Measurements from ENCODE around the gene MXD1.

The MXD1 gene

GRCh38 chr2:69954084-69954483 is 39.2 kb downstream of the MXD1 start:
- no peak for DNase-seq (ENCODE audit: low read depth)
- TF ChIP-seq CTCF (IDR thresholded peaks at IDR 0.05; ENCODE audit: low read depth, low read length, missing control alignments): no peak
- H3K4me3 ChIP-seq (ENCODE audit: low read depth, low read length): no peak overlapping the region

- no peak overlapping the region for H3K4me3 ChIP-seq (ENCODE audit: low read depth, low read length)
- TF ChIP-seq CTCF (IDR thresholded peaks at IDR 0.05; ENCODE audit: low read depth, low read length, missing control alignments): no peak
- no peak for DNase-seq (ENCODE audit: low read depth)
Observed at GRCh38 chr2:69955029-69955428, 40.1 kb downstream of the MXD1 start.

- TF ChIP-seq CTCF (IDR thresholded peaks at IDR 0.05; ENCODE audit: low read depth, low read length, missing control alignments): no peak
- no peak for DNase-seq (ENCODE audit: low read depth)
- no peak overlapping the region for H3K4me3 ChIP-seq (ENCODE audit: low read depth, low read length)
Observed at GRCh38 chr2:69956475-69956979, 41.6 kb downstream of the MXD1 start.

- TF ChIP-seq CTCF (IDR thresholded peaks at IDR 0.05; ENCODE audit: low read depth, low read length, missing control alignments): no peak
- no peak for DNase-seq (ENCODE audit: low read depth)
- no peak overlapping the region for H3K4me3 ChIP-seq (ENCODE audit: low read depth, low read length)
Observed at GRCh38 chr2:69957965-69958364, 43.1 kb downstream of the MXD1 start.

GRCh38 chr2:69958480-69958879 is 43.6 kb downstream of the MXD1 start:
- H3K4me3 ChIP-seq (ENCODE audit: low read depth, low read length): no peak overlapping the region
- no peak for TF ChIP-seq CTCF (IDR thresholded peaks at IDR 0.05; ENCODE audit: low read depth, low read length, missing control alignments)
- DNase-seq (ENCODE audit: low read depth): no peak

GRCh38 chr2:69959425-69959824 is 44.5 kb downstream of the MXD1 start:
- no peak for TF ChIP-seq CTCF (IDR thresholded peaks at IDR 0.05; ENCODE audit: low read depth, low read length, missing control alignments)
- no peak for DNase-seq (ENCODE audit: low read depth)
- no peak overlapping the region for H3K4me3 ChIP-seq (ENCODE audit: low read depth, low read length)

GRCh38 chr2:69960821-69961220 is 45.9 kb downstream of the MXD1 start:
- H3K4me3 ChIP-seq (ENCODE audit: low read depth, low read length): no peak overlapping the region
- DNase-seq (ENCODE audit: low read depth): no peak
- no peak for TF ChIP-seq CTCF (IDR thresholded peaks at IDR 0.05; ENCODE audit: low read depth, low read length, missing control alignments)
